GM04503 (cell line): ENCODE measurements around the gene FBXO21.
"Not testable (repeated sequence)": the region's sequence is repeated elsewhere in the genome, so short reads cannot be mapped to it uniquely, and the experiment has no call there.

Experiments
- DNase-seq: peaks from one replicate; pipeline ENCODE4 v3.0.0-alpha.2; 2012; ENCODE audit warnings: low read depth

Gene FBXO21

GRCh38 chr12:117101953-117102799, 88.1 kb downstream of the FBXO21 start:
- DNase-seq, result no peak

- no peak for DNase-seq
These were observed 89.2 kb downstream of the FBXO21 start for GRCh38 chr12:117100851-117101673.

- DNase-seq, result no peak
These were observed 90.0 kb downstream of the FBXO21 start for GRCh38 chr12:117100251-117100650.

GRCh38 chr12:117098361-117099217, 91.7 kb downstream of the FBXO21 start:
- no peak for DNase-seq

- DNase-seq, result no peak
These were observed 92.3 kb downstream of the FBXO21 start for GRCh38 chr12:117098024-117098360.

- no peak for DNase-seq
These were observed 93.1 kb downstream of the FBXO21 start for GRCh38 chr12:117097159-117097558.

- no peak for DNase-seq
These were observed 93.7 kb downstream of the FBXO21 start for GRCh38 chr12:117096501-117097042.

- not testable (repeated sequence) for DNase-seq
These were observed 95.1 kb downstream of the FBXO21 start for GRCh38 chr12:117095191-117095590.

- DNase-seq, result no peak
These were observed 96.2 kb downstream of the FBXO21 start for GRCh38 chr12:117093918-117094630.

- no peak for DNase-seq
These were observed 96.8 kb downstream of the FBXO21 start for GRCh38 chr12:117093431-117093830.

GRCh38 chr12:117092886-117093285, 97.4 kb downstream of the FBXO21 start:
- DNase-seq, result no peak

- no peak for DNase-seq
These were observed 97.8 kb downstream of the FBXO21 start for GRCh38 chr12:117092511-117092780.
